SU-DHL-6 (cell line): ENCODE data around the gene AEBP1.

Experiments used
- H2AFZ ChIP-seq: fragments of 200-600 bp; sonication (generic); 2 replicates; pipeline ENCODE4 v1.6.1; 2014; ENCODE audit warnings: low read depth, mild to moderate bottlenecking, moderate library complexity, mixed read lengths, antibody characterized with exemption, low read length; ENCODE audit not compliant: severe bottlenecking
- H3F3A ChIP-seq: fragments of 200-600 bp; shearing (Covaris generic); 2 replicates; pipeline ENCODE4 v1.6.0; 2016; ENCODE audit warnings: antibody characterized with exemption, mild to moderate bottlenecking; ENCODE audit not compliant: insufficient read depth
- H3K27ac ChIP-seq: fragments of 200-600 bp; sonication (generic); 2 replicates; pipeline ENCODE4 v1.5.1; 2016; ENCODE audit warnings: low read depth, mild to moderate bottlenecking, low read length, moderate library complexity, mixed read lengths
- H3K27me3 ChIP-seq: fragments of 200-600 bp; sonication (generic), shearing (Covaris generic); 2 replicates; pipeline ENCODE4 v1.6.0; 2014; ENCODE audit warnings: mild to moderate bottlenecking, low read length
- H3K36me3 ChIP-seq: fragments of 200-600 bp; sonication (generic); 2 replicates; pipeline ENCODE4 v1.6.1; 2014; ENCODE audit warnings: mild to moderate bottlenecking, low read length, mixed read lengths
- H3K4me2 ChIP-seq: fragments of 300-600, 200-600 bp; shearing (Covaris generic), sonication (generic); 2 replicates; pipeline ENCODE4 v1.6.0; 2014; ENCODE audit warnings: low read length, low read depth, mild to moderate bottlenecking; ENCODE audit not compliant: poor library complexity, severe bottlenecking
- H3K4me3 ChIP-seq: fragments of 200-600 bp; sonication (generic); 2 replicates; pipeline ENCODE4 v1.5.1; 2014; ENCODE audit warnings: antibody characterized with exemption, low read length, mild to moderate bottlenecking, mixed read lengths; ENCODE audit not compliant: insufficient read depth, poor library complexity, severe bottlenecking
- H3K79me2 ChIP-seq: fragments of 200-600 bp; sonication (generic); 2 replicates; pipeline ENCODE4 v1.6.1; 2014; ENCODE audit warnings: mild to moderate bottlenecking, low read length, moderate library complexity; ENCODE audit not compliant: insufficient read depth
- H3K9ac ChIP-seq: fragments of 200-600 bp; sonication (generic); 2 replicates; pipeline ENCODE4 v1.7.0; 2014; ENCODE audit warnings: mild to moderate bottlenecking, low read length
- H3K9me2 ChIP-seq: fragments of 200-600 bp; sonication (generic); replicated peaks from 2 replicates; pipeline ENCODE4 v1.6.1; 2014; ENCODE audit warnings: low read length; ENCODE audit not compliant: insufficient read depth
- H3K9me3 ChIP-seq: fragments of 200-600 bp; sonication (generic); 2 replicates; pipeline ENCODE4 v1.6.1; 2014; ENCODE audit warnings: low read length, mixed read lengths; ENCODE audit not compliant: insufficient read depth
- H4K20me1 ChIP-seq: fragments of 200-600 bp; sonication (generic); 2 replicates; pipeline ENCODE4 v1.6.1; 2014; ENCODE audit warnings: low read depth, mild to moderate bottlenecking, antibody characterized with exemption, low read length, moderate library complexity, mixed read lengths
- EZH2phosphoT487 ChIP-seq: fragments of 200-600 bp; sonication (generic), shearing (Covaris generic); conservative IDR thresholded peaks from 2 replicates; pipeline ENCODE4 v1.6.1; 2018; ENCODE audit warnings: mild to moderate bottlenecking, antibody characterized with exemption, low read length, moderate library complexity, mixed read lengths
- TF ChIP-seq, protein P1 (sequence below): fragments of 200-600 bp; sonication (generic); IDR thresholded peaks from one replicate; pipeline ENCODE4 v1.5.1; 2017; ENCODE audit warnings: antibody characterized with exemption, mild to moderate bottlenecking, low read length, moderate library complexity; ENCODE audit not compliant: insufficient read depth, poor library complexity, severe bottlenecking

The AEBP1 gene

DNA sequence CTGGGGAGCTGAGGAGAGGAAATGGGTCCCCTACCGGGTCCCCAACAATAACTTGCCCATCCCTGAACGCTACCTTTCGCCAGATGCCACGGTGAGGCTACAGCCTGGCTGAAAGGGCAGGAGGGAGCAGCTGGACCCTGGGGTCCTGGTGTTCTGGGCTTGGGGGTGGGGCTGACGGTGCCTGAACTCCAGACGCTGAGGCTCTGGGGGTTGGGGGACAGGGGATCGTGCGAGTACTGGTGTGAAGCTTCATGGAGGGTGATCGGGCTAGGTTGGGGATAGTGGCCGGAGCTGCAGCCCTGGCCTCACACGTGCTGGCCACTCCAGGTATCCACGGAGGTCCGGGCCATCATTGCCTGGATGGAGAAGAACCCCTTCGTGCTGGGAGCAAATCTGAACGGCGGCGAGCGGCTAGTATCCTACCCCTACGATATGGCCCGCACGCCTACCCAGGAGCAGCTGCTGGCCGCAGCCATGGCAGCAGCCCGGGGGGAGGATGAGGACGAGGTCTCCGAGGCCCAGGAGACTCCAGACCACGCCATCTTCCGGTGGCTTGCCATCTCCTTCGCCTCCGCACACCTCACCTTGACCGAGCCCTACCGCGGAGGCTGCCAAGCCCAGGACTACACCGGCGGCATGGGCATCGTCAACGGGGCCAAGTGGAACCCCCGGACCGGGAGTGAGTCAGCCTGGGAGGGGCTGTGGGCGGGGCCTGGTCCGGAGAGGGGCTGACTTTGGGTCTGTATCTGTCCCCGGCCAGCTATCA, 8.3 kb downstream of the AEBP1 start:
- H3K36me3 ChIP-seq = no peaks in the 10 kb centered on the region
- no peaks in the 10 kb centered on the region for H3K9me2 ChIP-seq
- no peaks in the 10 kb centered on the region for H3F3A ChIP-seq
- H3K9ac ChIP-seq = no peak overlapping the region
- no peaks in the 10 kb centered on the region for H3K9me3 ChIP-seq
- no peak overlapping the region for H2AFZ ChIP-seq
- H3K4me3 ChIP-seq = no peak overlapping the region
- H3K4me2 ChIP-seq = no peak overlapping the region
- TF ChIP-seq, protein P1, sequence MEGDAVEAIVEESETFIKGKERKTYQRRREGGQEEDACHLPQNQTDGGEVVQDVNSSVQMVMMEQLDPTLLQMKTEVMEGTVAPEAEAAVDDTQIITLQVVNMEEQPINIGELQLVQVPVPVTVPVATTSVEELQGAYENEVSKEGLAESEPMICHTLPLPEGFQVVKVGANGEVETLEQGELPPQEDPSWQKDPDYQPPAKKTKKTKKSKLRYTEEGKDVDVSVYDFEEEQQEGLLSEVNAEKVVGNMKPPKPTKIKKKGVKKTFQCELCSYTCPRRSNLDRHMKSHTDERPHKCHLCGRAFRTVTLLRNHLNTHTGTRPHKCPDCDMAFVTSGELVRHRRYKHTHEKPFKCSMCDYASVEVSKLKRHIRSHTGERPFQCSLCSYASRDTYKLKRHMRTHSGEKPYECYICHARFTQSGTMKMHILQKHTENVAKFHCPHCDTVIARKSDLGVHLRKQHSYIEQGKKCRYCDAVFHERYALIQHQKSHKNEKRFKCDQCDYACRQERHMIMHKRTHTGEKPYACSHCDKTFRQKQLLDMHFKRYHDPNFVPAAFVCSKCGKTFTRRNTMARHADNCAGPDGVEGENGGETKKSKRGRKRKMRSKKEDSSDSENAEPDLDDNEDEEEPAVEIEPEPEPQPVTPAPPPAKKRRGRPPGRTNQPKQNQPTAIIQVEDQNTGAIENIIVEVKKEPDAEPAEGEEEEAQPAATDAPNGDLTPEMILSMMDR = no peak
- TF ChIP-seq EZH2phosphoT487 = no peak
- H4K20me1 ChIP-seq = no peaks in the 10 kb centered on the region
- H3K27me3 ChIP-seq = no peaks in the 10 kb centered on the region
- H3K79me2 ChIP-seq = no peaks in the 10 kb centered on the region
- no peak overlapping the region for H3K27ac ChIP-seq

DNA sequence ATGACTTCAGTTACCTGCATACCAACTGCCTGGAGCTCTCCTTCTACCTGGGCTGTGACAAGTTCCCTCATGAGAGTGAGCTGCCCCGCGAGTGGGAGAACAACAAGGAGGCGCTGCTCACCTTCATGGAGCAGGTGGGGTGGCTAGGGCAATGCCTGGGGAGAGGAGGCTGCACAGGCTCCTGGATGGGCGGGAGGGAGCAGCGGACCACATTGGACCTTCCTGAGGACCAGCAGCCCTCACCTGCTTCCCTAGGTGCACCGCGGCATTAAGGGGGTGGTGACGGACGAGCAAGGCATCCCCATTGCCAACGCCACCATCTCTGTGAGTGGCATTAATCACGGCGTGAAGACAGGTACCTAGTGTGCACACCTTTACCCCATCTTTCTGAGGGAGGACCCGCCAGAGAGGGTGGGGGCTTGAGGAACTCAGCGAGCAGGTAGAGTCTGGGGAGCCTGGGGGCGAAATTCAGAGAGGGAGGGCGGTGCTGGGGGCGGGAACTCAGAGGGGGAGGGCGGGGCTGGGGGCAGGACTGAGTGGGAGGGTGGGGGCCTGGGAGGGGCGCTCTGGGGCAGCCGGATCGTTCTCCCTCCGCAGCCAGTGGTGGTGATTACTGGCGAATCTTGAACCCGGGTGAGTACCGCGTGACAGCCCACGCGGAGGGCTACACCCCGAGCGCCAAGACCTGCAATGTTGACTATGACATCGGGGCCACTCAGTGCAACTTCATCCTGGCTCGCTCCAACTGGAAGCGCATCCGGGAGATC, 9.0 kb downstream of the AEBP1 start:
- H3K4me3 ChIP-seq = no peak overlapping the region
- no peak overlapping the region for H3K27ac ChIP-seq
- H3F3A ChIP-seq = no peaks in the 10 kb centered on the region
- H3K4me2 ChIP-seq = no peak overlapping the region
- no peak overlapping the region for H2AFZ ChIP-seq
- H3K36me3 ChIP-seq = no peaks in the 10 kb centered on the region
- no peaks in the 10 kb centered on the region for H3K9me2 ChIP-seq
- H3K27me3 ChIP-seq = no peaks in the 10 kb centered on the region
- H4K20me1 ChIP-seq = no peaks in the 10 kb centered on the region
- no peak overlapping the region for H3K9ac ChIP-seq
- TF ChIP-seq, protein P1 = no peak
- no peak for TF ChIP-seq EZH2phosphoT487
- no peaks in the 10 kb centered on the region for H3K9me3 ChIP-seq
- no peaks in the 10 kb centered on the region for H3K79me2 ChIP-seq

- H2AFZ ChIP-seq = no peak overlapping the region
- no peaks in the 10 kb centered on the region for H3K9me3 ChIP-seq
- H4K20me1 ChIP-seq = no peaks in the 10 kb centered on the region
- H3K79me2 ChIP-seq = no peaks in the 10 kb centered on the region
- H3F3A ChIP-seq = no peaks in the 10 kb centered on the region
- no peaks in the 10 kb centered on the region for H3K27me3 ChIP-seq
- no peak overlapping the region for H3K9ac ChIP-seq
- H3K27ac ChIP-seq = no peak overlapping the region
- TF ChIP-seq, protein P1 = no peak
- no peak for TF ChIP-seq EZH2phosphoT487
- H3K36me3 ChIP-seq = no peaks in the 10 kb centered on the region
- no peaks in the 10 kb centered on the region for H3K9me2 ChIP-seq
- H3K4me2 ChIP-seq = no peak overlapping the region
- H3K4me3 ChIP-seq = no peak overlapping the region
Observed at GRCh38 chr7:44113764-44114354, 9.7 kb downstream of the AEBP1 start.
